Measurements from ENCODE around the gene ANKRD52.
A peak's percentile ranks its signal among the peaks of the same experiment; 100 is the strongest.

Gene ANKRD52

DNA sequence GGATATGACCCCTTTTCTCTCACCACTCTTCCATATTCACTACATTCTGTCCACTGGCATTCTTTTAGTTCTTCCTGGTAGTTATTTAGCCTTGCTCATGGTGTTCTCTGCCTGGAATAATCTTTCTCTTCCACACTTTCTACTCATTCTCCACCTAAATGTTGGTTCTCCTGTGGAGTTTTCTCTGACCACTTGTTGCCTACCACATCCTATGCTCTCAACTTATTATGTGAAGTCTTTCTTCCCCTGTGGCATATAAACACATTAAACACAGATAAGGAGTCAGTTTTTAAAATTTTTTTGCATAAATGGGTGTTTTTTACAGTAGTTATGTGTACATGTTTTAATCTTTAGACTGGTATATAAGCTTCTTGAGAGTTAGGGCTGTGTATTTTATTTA lies 65.6 kb downstream of the ANKRD52 start:
- no peak for TF ChIP-seq CTCF (IDR thresholded peaks at IDR 0.05; ENCODE audit: control insufficient read depth, insufficient read depth, low read depth, low read length, missing control alignments)
- H3K4me3 ChIP-seq (ENCODE audit: control insufficient read depth, low read depth, low read length): no peak overlapping the region

GRCh38 chr12:56190695-56191155 lies 67.5 kb downstream of the ANKRD52 start:
- no peak for TF ChIP-seq CTCF (IDR thresholded peaks at IDR 0.05; ENCODE audit: control insufficient read depth, insufficient read depth, low read depth, low read length, missing control alignments)
- no peak for DNase-seq (ENCODE audit: low read depth)
- no peak overlapping the region for H3K4me3 ChIP-seq (ENCODE audit: control insufficient read depth, low read depth, low read length)

More for the DNA sequence above, 65.6 kb downstream of the ANKRD52 start:
- no peak for DNase-seq (ENCODE audit: low read depth)

- H3K4me3 ChIP-seq (ENCODE audit: control insufficient read depth, low read depth, low read length): peak overlapping the region; percentile 92
- TF ChIP-seq CTCF (IDR thresholded peaks at IDR 0.05; ENCODE audit: control insufficient read depth, insufficient read depth, low read depth, low read length, missing control alignments): no peak
- peak; percentile 35 for DNase-seq (ENCODE audit: low read depth)
Observed at GRCh38 chr12:56189918-56190694, 68.1 kb downstream of the ANKRD52 start.

DNA sequence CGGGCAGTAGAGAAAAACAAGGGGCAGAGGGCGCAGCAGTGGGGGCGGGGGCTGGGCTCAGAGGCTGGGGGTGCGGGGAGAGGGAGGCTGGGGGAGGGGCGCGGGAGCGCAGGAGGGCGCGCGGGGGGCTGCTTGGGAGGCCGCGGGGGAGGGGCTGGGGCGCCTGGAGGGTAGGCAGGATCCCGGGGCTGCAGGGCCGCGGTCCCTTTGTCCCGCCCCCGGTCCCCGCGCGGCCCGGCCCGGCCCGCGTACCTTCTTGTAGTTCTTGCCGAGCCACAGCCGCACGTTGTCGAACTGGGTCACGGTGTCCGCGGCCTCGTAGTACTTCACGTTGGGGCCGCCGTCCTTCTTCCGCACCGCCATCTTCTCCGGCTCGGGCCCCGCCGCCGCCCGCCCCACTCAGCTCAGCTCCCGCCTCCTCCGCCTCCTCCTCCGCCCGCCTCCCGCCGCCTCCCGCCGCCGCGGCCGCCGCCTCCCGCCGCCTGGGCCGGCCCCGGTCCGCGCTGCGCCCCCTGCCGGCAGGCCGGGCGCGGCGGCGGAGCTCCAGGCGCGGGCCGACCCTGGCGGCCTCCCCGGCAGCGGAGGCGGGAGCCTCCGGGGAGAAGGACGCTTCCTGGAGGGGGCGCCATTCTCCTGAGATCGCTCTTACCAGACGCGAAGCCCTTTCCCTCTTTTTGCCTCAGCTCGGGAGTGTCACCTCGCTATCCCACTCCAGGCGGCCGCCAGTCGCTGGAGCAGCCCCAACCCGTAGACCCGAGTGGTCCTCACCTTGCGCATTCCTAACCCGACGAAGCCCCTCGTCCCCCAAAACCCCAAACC lies 68.9 kb downstream of the ANKRD52 start, which contains the start of gene SMARCC2:
Gene SMARCC2, minus strand, starts transcription at position 385 of the 819 bp plus-strand sequence. Its CDS starts 22 bp downstream, at position 363.
- TF ChIP-seq CTCF (IDR thresholded peaks at IDR 0.05; ENCODE audit: control insufficient read depth, insufficient read depth, low read depth, low read length, missing control alignments): peak; percentile 75
- peak; percentile 56 for DNase-seq (ENCODE audit: low read depth)
- H3K4me3 ChIP-seq (ENCODE audit: control insufficient read depth, low read depth, low read length): peak within 1 kb of the TSS; percentile 92

- H3K4me3 ChIP-seq (ENCODE audit: control insufficient read depth, low read depth, low read length): peak overlapping the region; percentile 81
- TF ChIP-seq CTCF (IDR thresholded peaks at IDR 0.05; ENCODE audit: control insufficient read depth, insufficient read depth, low read depth, low read length, missing control alignments): no peak
- no peak for DNase-seq (ENCODE audit: low read depth)
Observed at GRCh38 chr12:56188778-56189098, 69.4 kb downstream of the ANKRD52 start.

DNA sequence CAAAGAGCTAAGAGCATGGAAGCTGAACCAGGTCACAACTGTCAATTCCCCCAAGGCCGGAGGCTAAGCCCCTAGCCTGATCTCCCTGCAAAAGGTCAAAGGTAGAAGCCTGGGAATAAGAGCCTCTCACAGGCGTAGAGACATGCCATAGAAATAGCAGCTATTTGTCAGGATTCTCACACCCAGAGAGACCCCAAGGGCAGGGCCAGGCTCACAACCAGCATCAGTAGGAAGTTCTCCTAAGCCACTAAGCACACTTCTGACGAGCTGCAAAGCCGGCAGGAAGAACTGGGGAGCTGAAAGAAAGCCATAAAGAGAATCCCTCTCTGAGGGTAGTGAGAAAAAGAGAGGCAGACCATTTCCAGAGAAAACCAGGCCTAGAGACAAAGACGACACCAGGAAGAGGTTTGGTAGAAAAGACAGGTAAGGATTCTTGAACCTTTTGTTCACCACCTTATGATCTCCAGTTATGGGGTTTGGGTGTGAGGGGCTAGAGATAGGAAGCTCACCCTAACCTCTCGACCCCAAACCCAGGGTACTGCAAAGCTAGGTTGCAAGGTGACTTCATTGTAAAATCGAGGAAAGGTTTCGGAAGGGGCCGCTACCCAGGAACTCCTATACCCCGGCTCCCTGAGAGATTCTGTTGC lies 69.9 kb downstream of the ANKRD52 start:
- H3K4me3 ChIP-seq (ENCODE audit: control insufficient read depth, low read depth, low read length): peak overlapping the region; percentile 81
- DNase-seq (ENCODE audit: low read depth): no peak
- no peak for TF ChIP-seq CTCF (IDR thresholded peaks at IDR 0.05; ENCODE audit: control insufficient read depth, insufficient read depth, low read depth, low read length, missing control alignments)

Measured in AG09309 (cell line).